H1 (cell line): ENCODE measurements around the gene PPP1R3G. TPM values are rescaled to one million over a fixed set of nuclear protein-coding genes. Genes with fewer than 3 reads are reported as not detected.

Experiments
- CTCF ChIA-PET: fragments of 300-600 bp; sonication (Branson Sonifier 250); formaldehyde crosslinking; loops from one replicate; lab custom pipeline; 2021; ENCODE audit not compliant: partially characterized antibody; lab: Charles Lee
- POLR2A ChIA-PET: fragments of 300-600 bp; sonication (Branson Sonifier 250); formaldehyde crosslinking; loops from one replicate; lab custom pipeline; 2021; ENCODE audit warnings: inconsistent platforms; ENCODE audit not compliant: partially characterized antibody; lab: Charles Lee
- DNase-seq, 2 experiments: peaks; one replicate each; pipeline versions ENCODE4 v3.0.0 to v3.0.0-alpha.2; 2010 to 2022; ENCODE audit warnings: low spot score in 2 of 2, low read depth in 1 of 2, mixed read lengths in 1 of 2
- FAIRE-seq: peaks from 2 replicates; lab custom pipeline; 2011; peaks lifted over from hg19 to GRCh38; lab: Jason Lieb, UNC
- H2AFZ ChIP-seq: 2 replicates; pipeline ENCODE4 v1.8.1; 2012; ENCODE audit warnings: low read length, inconsistent platforms
- H2AK5ac ChIP-seq: 2 replicates; pipeline ENCODE4 v1.6.1; 2013; ENCODE audit warnings: low read depth, low read length
- H2BK120ac ChIP-seq: replicated peaks from 2 replicates; pipeline ENCODE3; 2013; ENCODE audit warnings: low read depth, low read length, inconsistent platforms
- H2BK12ac ChIP-seq: 2 replicates; pipeline ENCODE4 v1.6.1; 2013; ENCODE audit warnings: low read depth, low read length
- H2BK15ac ChIP-seq: 2 replicates; pipeline ENCODE4 v1.6.1; 2013; ENCODE audit warnings: low read length
- H2BK20ac ChIP-seq: 2 replicates; pipeline ENCODE4 v1.6.1; 2013; ENCODE audit warnings: low read length
- H2BK5ac ChIP-seq: 2 replicates; pipeline ENCODE4 v1.6.1; 2013; ENCODE audit warnings: low read depth, low read length
- H3K14ac ChIP-seq: 2 replicates; pipeline ENCODE4 v1.6.1; 2013; ENCODE audit warnings: inconsistent platforms; ENCODE audit not compliant: insufficient read length
- H3K18ac ChIP-seq: 2 replicates; pipeline ENCODE4 v1.6.1; 2013; ENCODE audit warnings: low read length; ENCODE audit errors: extremely low read depth
- H3K23ac ChIP-seq: 2 replicates; pipeline ENCODE4 v1.6.1; 2013; ENCODE audit warnings: inconsistent platforms; ENCODE audit not compliant: insufficient read length
- H3K23me2 ChIP-seq: 2 replicates; pipeline ENCODE4 v1.6.1; 2013; ENCODE audit warnings: low read depth, low read length
- H3K27ac ChIP-seq: 2 replicates; pipeline ENCODE4 v1.6.1; 2011; ENCODE audit warnings: low read depth, low read length, inconsistent platforms
- H3K27me3 ChIP-seq, 4 experiments: replicated peaks in 1 of 4; 1 replicate in 1 of 4; 2 replicates in 3 of 4; pipeline versions ENCODE4 v1.6.1 to v1.8.1; 2011 to 2013; ENCODE audit warnings: low read length in 3 of 4, mild to moderate bottlenecking in 3 of 4, inconsistent platforms in 2 of 4, mixed read lengths in 2 of 4, moderate library complexity in 1 of 4; ENCODE audit not compliant: control insufficient read depth in 3 of 4, insufficient read depth in 3 of 4; ENCODE audit errors: extremely low read depth in 1 of 4
- H3K36me3 ChIP-seq, 4 experiments: 2 replicates each; pipeline versions ENCODE4 v1.6.1 to v1.8.1; 2011 to 2013; ENCODE audit warnings: mild to moderate bottlenecking in 4 of 4, low read length in 3 of 4, moderate library complexity in 2 of 4, control low read depth in 1 of 4, inconsistent platforms in 1 of 4; ENCODE audit not compliant: insufficient read depth in 4 of 4, control insufficient read depth in 2 of 4
- H3K4ac ChIP-seq: replicated peaks from 2 replicates; pipeline ENCODE3; 2013; ENCODE audit warnings: low read length, low read depth, mixed read lengths, inconsistent platforms; ENCODE audit not compliant: insufficient read length
- H3K4me1 ChIP-seq, 4 experiments: replicated peaks in 1 of 4; 1 replicate in 1 of 4; 2 replicates in 3 of 4; pipeline versions ENCODE4 v1.6.1 to v1.8.1; 2011 to 2013; ENCODE audit warnings: low read length in 3 of 4, inconsistent platforms in 2 of 4, mixed read lengths in 1 of 4; ENCODE audit not compliant: insufficient read depth in 4 of 4, control insufficient read depth in 3 of 4
- H3K4me2 ChIP-seq, 2 experiments: 2 replicates each; pipeline versions ENCODE4 v1.6.1 to v1.8.1; 2011 to 2013; ENCODE audit warnings: low read depth in 2 of 2, low read length in 2 of 2, control low read depth in 1 of 2, inconsistent platforms in 1 of 2, mild to moderate bottlenecking in 1 of 2; ENCODE audit not compliant: insufficient read depth in 1 of 2
- H3K4me3 ChIP-seq, 4 experiments: fragments of 200-600, 300-600 bp in 1 of 4; sonication (generic), shearing (Covaris generic), sonication (Bioruptor Twin) in 1 of 4; 2 replicates each; pipeline versions ENCODE4 v1.5.1 to v1.8.1; 2011 to 2016; ENCODE audit warnings: low read length in 4 of 4, low read depth in 3 of 4, control low read depth in 2 of 4, inconsistent platforms in 2 of 4, mild to moderate bottlenecking in 2 of 4, mixed read lengths in 1 of 4, moderate library complexity in 1 of 4; ENCODE audit not compliant: insufficient read depth in 2 of 4; ENCODE audit errors: extremely low read depth in 1 of 4
- H3K56ac ChIP-seq: replicated peaks from 2 replicates; pipeline ENCODE3; 2013; ENCODE audit warnings: low read depth, mild to moderate bottlenecking, mixed read lengths, low read length, inconsistent platforms; ENCODE audit not compliant: insufficient read length
- H3K79me1 ChIP-seq: 2 replicates; pipeline ENCODE4 v1.6.1; 2013; ENCODE audit warnings: low read depth, low read length, control low read depth
- H3K79me2 ChIP-seq, 2 experiments: 2 replicates each; pipeline versions ENCODE4 v1.6.1 to v1.8.1; 2012 to 2013; ENCODE audit warnings: low read length in 2 of 2, mild to moderate bottlenecking in 2 of 2, inconsistent platforms in 1 of 2; ENCODE audit not compliant: insufficient read depth in 2 of 2, control insufficient read depth in 1 of 2
- H3K9ac ChIP-seq, 4 experiments: replicated peaks in 1 of 4; 1 replicate in 1 of 4; 2 replicates in 3 of 4; pipeline versions ENCODE4 v1.6.1 to v1.8.1; 2011 to 2013; ENCODE audit warnings: low read depth in 3 of 4, low read length in 3 of 4, control low read depth in 2 of 4, mild to moderate bottlenecking in 2 of 4, moderate library complexity in 2 of 4, inconsistent platforms in 1 of 4; ENCODE audit errors: extremely low read depth in 1 of 4
- H3K9me3 ChIP-seq, 2 experiments: 2 replicates each; pipeline versions ENCODE4 v1.6.1 to v1.8.1; 2012 to 2013; ENCODE audit warnings: mild to moderate bottlenecking in 2 of 2, moderate library complexity in 2 of 2, control low read depth in 1 of 2, inconsistent platforms in 1 of 2, low read depth in 1 of 2, low read length in 1 of 2, mixed read lengths in 1 of 2; ENCODE audit not compliant: insufficient read depth in 2 of 2
- H4K20me1 ChIP-seq, 2 experiments: replicated peaks in 1 of 2; 2 replicates each; pipeline versions ENCODE3 to v1.8.1; 2011 to 2013; ENCODE audit warnings: inconsistent platforms in 2 of 2, low read length in 2 of 2, mild to moderate bottlenecking in 1 of 2; ENCODE audit not compliant: insufficient read depth in 2 of 2, control insufficient read depth in 1 of 2
- H4K5ac ChIP-seq: 2 replicates; pipeline ENCODE4 v1.6.1; 2013; ENCODE audit warnings: low read length, low read depth, mixed read lengths, inconsistent platforms; ENCODE audit not compliant: insufficient read length
- H4K8ac ChIP-seq: 2 replicates; pipeline ENCODE4 v1.8.0; 2013; ENCODE audit warnings: mild to moderate bottlenecking, moderate library complexity, low read length, inconsistent platforms; ENCODE audit not compliant: insufficient read depth; ENCODE audit errors: extremely low read depth
- H4K91ac ChIP-seq: replicated peaks from 2 replicates; pipeline ENCODE3; 2013; ENCODE audit warnings: low read length, mixed read lengths, inconsistent platforms; ENCODE audit not compliant: insufficient read length
- CEBPB ChIP-seq: IDR thresholded peaks from 2 replicates; pipeline ENCODE4 v1.6.1; 2012; ENCODE audit warnings: low read depth, low read length
- CREB1 ChIP-seq: IDR thresholded peaks from 2 replicates; pipeline ENCODE4 v1.6.1; 2012; ENCODE audit warnings: inconsistent platforms
- CTCF ChIP-seq, 3 experiments: IDR thresholded peaks; 1 replicate in 2 of 3; 2 replicates in 1 of 3; pipeline versions ENCODE4 v1.5.1 to v1.6.1; 2011; ENCODE audit warnings: low read length in 3 of 3, mild to moderate bottlenecking in 3 of 3, inconsistent platforms in 2 of 3, low read depth in 1 of 3, moderate library complexity in 1 of 3; ENCODE audit not compliant: insufficient read depth in 1 of 3; ENCODE audit errors: control extremely low read depth in 1 of 3
- RAD21 ChIP-seq, 2 experiments: IDR thresholded peaks in 1 of 2; conservative IDR thresholded peaks in 1 of 2; 2 replicates each; pipeline ENCODE4 v1.6.1; 2011; ENCODE audit warnings: low read depth in 2 of 2, low read length in 2 of 2, improper control_type of control experiment in 1 of 2, inconsistent platforms in 1 of 2, mild to moderate bottlenecking in 1 of 2, moderate library complexity in 1 of 2
- RBBP5 ChIP-seq: IDR thresholded peaks from 2 replicates; pipeline ENCODE4 v1.7.1; 2012; ENCODE audit warnings: low read depth, mild to moderate bottlenecking, inconsistent platforms, low read length, moderate library complexity, borderline replicate concordance
- SP2 ChIP-seq: IDR thresholded peaks from 2 replicates; pipeline ENCODE4 v1.6.1; 2012; ENCODE audit warnings: mild to moderate bottlenecking, low read length, inconsistent platforms
- WGBS, 2 experiments: shearing (Covaris generic) in 1 of 2; methylation state at CpG; one replicate each; pipeline versions ENCODE4 v1.1.6 to v1.1.7; 2013 to 2015; ENCODE audit warnings: low lambda C conversion rate in 2 of 2, mixed read lengths in 2 of 2, inconsistent platforms in 1 of 2, low coverage in 1 of 2, missing lambda C conversion rate in 1 of 2; ENCODE audit not compliant: insufficient replicate concordance in 2 of 2, insufficient coverage in 1 of 2, insufficient read length in 1 of 2; ENCODE audit errors: extremely low coverage in 1 of 2, missing lambda C conversion rate in 1 of 2; 5-methylcytosine and 5-hydroxymethylcytosine counted together
- polyA plus RNA-seq, 7 experiments: library from polyadenylated mRNA; depleted of rRNA in 3 of 7; stranded (reverse) in 5 of 7; unstranded in 2 of 7; fragments of >200 nt in 5 of 7; fragments of 200-250 nt in 2 of 7; gene quantifications; 1 replicate in 5 of 7; 2 replicates in 1 of 7; 4 replicates in 1 of 7; pipeline versions ENCODE4 v1.2.1 to v1.2.3, GENCODE V29; 2011 to 2013; ENCODE audit warnings: missing spikeins in 2 of 7, mixed read lengths in 2 of 7
- total RNA-seq: library from RNA; stranded (reverse); fragmentation: NEBNext Ultra II Directional; extraction: Animal tissue kit (Norgen Biotek cat#: 25700); gene quantifications from 2 replicates; pipeline ENCODE4 v1.2.1, GENCODE V29; 2021

The PPP1R3G gene
- total and polyA plus RNA-seq, 2 of the 8 experiments (the other 6 are each of a cell fraction or from before 2014, with no cell fraction given) = 0.03 to 0.09 TPM

- DNase-seq (peak in 1 of 2 experiments; percentile 76), FAIRE-seq (peak; percentile 89)
- H3K27me3 ChIP-seq = no peaks in the 10 kb centered on the region
- H3K23me2 ChIP-seq = no peaks in the 10 kb centered on the region
- no peak overlapping the region for H4K5ac ChIP-seq
- peaks cover 1 to 2% of the 10 kb centered on the region in 2 experiments for H4K20me1 ChIP-seq
- no peak overlapping the region for H4K91ac ChIP-seq
- no peaks in the 10 kb centered on the region for H3K36me3 ChIP-seq
- no peak overlapping the region for H4K8ac ChIP-seq
- H3K9me3 ChIP-seq = no peaks in the 10 kb centered on the region
- H3K79me1 ChIP-seq = no peaks in the 10 kb centered on the region
- H2BK5ac ChIP-seq = no peak overlapping the region
- no peak overlapping the region for H3K4ac ChIP-seq
- ChIA-PET POLR2A (no interaction called here), CTCF (interaction anchor here (0.7 to 1.6 kb wide), 11 partner anchors 8 to 95 kb away, joined by 3 to 8 read pairs (median 4); no protein-coding TSS in a partner anchor)
- H3K4me2 ChIP-seq = no peak overlapping the region
- H3K56ac ChIP-seq = no peak overlapping the region
- no peak overlapping the region for H2BK12ac ChIP-seq
- H3K14ac ChIP-seq = no peak overlapping the region
- no peak overlapping the region; a peak in 1 of 7 replicates for H3K9ac ChIP-seq
- H2AK5ac ChIP-seq = no peak overlapping the region
- no peaks in the 10 kb centered on the region for H3K79me2 ChIP-seq
- peaks cover 0 to 20% (median 11%) of the 10 kb centered on the region in 4 experiments; a peak in 4 of 7 replicates for H3K4me1 ChIP-seq
- no peak overlapping the region for H3K18ac ChIP-seq
- H3K4me3 ChIP-seq = no peak overlapping the region
- H3K23ac ChIP-seq = no peak overlapping the region
- WGBS, 2 experiments = 30% methylated on average over 9 of the region's 9 CpGs; no CpG with 5 or more reads in 1 of the 2 experiments
- no peak overlapping the region for H3K27ac ChIP-seq
- H2AFZ ChIP-seq = no peak overlapping the region
- TF ChIP-seq CEBPB (no peak), CREB1 (no peak), RBBP5 (no peak), CTCF (IDR thresholded peaks at IDR 0.05; ENCODE audit: control extremely low read depth in 1 of 3, insufficient read depth in 1 of 3, low read depth in 1 of 3, low read length in 3 of 3) (peak; percentile 45 to 76 (median 57)), RAD21 (IDR thresholded peaks at IDR 0.05 in 1 of 2, conservative IDR thresholded peaks at IDR 0.05 in 1 of 2; ENCODE audit: low read depth in 2 of 2, low read length in 2 of 2) (peak; percentile 46 to 56), SP2 (no peak)
- TF ChIP-seq, all 59 proteins: peak for 2
- no peak overlapping the region for H2BK20ac ChIP-seq
- no peak overlapping the region for H2BK15ac ChIP-seq
- no peak overlapping the region for H2BK120ac ChIP-seq
These were observed 50.7 kb downstream of the PPP1R3G start for GRCh38 chr6:5135788-5136376.
